Measurements from ENCODE around the gene SLC26A11. TPM values are rescaled to one million over a fixed set of nuclear protein-coding genes. Genes with fewer than 3 reads are reported as not detected.

Gene SLC26A11
- total and polyA plus RNA-seq, 2 donors (not counting 1 experiment from before 2014, with no cell fraction given), result 5.8 to 19.3 TPM

DNA sequence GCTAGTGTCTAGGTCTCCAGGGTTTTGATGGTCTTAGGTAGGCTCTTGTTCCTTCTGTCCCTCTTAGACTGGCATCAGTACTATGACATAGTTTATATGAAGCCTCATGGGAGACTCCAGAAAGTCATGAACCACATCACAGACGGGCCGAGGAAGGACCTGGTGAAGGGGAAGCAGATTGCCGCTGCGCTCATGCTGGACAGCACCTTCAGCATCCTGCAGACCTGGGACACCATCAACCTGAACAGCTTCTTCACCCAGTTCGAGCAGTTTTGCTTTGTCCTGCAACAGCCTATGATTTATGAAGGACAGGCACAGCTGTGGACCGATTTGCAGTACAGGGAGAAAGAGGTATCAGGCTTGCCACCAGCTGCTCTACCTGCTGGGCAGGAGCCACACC is 74.4 kb downstream of the SLC26A11 start:
- Histone ChIP-seq H3K4me3 (replicated peaks in 1 of 4; ENCODE audit: control extremely low read depth in 1 of 4, insufficient read depth in 1 of 4, low read depth in 3 of 4, low read length in 4 of 4) (no peak overlapping the region), H3K4me2 (ENCODE audit: extremely low read depth, insufficient read depth, low read length) (no peak overlapping the region), H3K27me3 (ENCODE audit: control insufficient read depth, insufficient read depth, low read length) (no peaks in the 10 kb centered on the region), H3K27ac (ENCODE audit: insufficient read depth, low read length) (no peak overlapping the region), H2AFZ (ENCODE audit: low read length) (no peak overlapping the region), H3K79me2 (ENCODE audit: control insufficient read depth, insufficient read depth, low read length) (no peaks in the 10 kb centered on the region), H3K9me3 (ENCODE audit: control insufficient read depth, insufficient read depth, low read depth, low read length) (no peaks in the 10 kb centered on the region), H3K4me1 (ENCODE audit: control insufficient read depth, extremely low read depth, insufficient read depth, low read length) (no peaks in the 10 kb centered on the region), H3K9ac (ENCODE audit: insufficient read depth, low read length) (no peak overlapping the region), H4K20me1 (ENCODE audit: control insufficient read depth, extremely low read depth, insufficient read depth, low read length) (peaks cover 2% of the 10 kb centered on the region), H3K36me3 (ENCODE audit: control insufficient read depth, insufficient read depth, low read length) (peaks cover 45% of the 10 kb centered on the region)
- TF ChIP-seq, protein P1, sequence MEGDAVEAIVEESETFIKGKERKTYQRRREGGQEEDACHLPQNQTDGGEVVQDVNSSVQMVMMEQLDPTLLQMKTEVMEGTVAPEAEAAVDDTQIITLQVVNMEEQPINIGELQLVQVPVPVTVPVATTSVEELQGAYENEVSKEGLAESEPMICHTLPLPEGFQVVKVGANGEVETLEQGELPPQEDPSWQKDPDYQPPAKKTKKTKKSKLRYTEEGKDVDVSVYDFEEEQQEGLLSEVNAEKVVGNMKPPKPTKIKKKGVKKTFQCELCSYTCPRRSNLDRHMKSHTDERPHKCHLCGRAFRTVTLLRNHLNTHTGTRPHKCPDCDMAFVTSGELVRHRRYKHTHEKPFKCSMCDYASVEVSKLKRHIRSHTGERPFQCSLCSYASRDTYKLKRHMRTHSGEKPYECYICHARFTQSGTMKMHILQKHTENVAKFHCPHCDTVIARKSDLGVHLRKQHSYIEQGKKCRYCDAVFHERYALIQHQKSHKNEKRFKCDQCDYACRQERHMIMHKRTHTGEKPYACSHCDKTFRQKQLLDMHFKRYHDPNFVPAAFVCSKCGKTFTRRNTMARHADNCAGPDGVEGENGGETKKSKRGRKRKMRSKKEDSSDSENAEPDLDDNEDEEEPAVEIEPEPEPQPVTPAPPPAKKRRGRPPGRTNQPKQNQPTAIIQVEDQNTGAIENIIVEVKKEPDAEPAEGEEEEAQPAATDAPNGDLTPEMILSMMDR (conservative IDR thresholded peaks at IDR 0.05 in 1 of 2, IDR thresholded peaks at IDR 0.05 in 1 of 2; ENCODE audit: low read depth in 1 of 2, low read length in 2 of 2), result no peak
- no peak for TF ChIP-seq EZH2 (IDR thresholded peaks at IDR 0.05; ENCODE audit: low read length, missing control alignments)
- no peak for DNase-seq (ENCODE audit: low read depth in 2 of 2)

DNA sequence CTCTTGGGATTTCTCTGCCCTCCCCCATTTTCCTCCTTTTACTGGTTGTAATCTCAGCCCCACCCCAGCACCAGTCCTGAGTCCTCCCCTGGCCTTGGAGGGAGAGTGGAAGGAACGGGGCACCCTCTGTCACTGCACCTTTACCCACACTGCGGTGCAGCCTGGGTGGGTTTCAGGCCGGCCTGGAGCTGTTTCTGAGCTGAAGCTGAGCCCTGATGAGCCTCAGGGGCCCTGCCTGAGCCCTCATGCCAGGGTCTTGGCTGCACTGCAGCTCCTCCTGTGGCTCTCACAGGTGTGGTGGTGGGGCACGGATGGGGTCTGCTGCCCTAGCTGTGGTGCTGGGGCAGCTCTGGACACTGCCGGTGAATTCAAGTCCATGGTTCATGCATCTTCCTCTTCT is 74.9 kb downstream of the SLC26A11 start:
- no peak for DNase-seq (ENCODE audit: low read depth in 2 of 2)

DNA sequence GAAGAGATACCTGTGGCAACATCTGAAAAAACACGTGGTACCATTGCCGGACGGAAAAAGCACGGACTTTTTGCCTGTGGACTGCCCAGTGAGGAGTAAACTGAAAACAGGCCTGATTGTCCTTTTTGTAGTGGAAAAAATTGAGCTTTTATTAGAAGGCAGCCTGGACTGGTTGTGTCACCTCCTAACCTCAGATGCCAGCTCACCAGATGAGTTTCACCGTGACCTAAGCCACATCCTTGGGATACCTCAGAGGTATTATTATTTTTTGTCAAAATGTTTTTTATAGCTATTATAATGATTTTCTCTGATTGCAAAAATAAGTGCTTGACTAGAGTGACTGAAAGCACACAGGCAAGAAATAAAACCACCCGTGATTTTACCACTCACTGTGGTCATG is 75.3 kb downstream of the SLC26A11 start:
- Histone ChIP-seq H2AFZ (ENCODE audit: low read length) (no peak overlapping the region), H3K36me3 (ENCODE audit: control insufficient read depth, insufficient read depth, low read length) (peaks cover 37% of the 10 kb centered on the region), H3K9ac (ENCODE audit: insufficient read depth, low read length) (no peak overlapping the region), H3K27me3 (ENCODE audit: control insufficient read depth, insufficient read depth, low read length) (no peaks in the 10 kb centered on the region), H3K9me3 (ENCODE audit: control insufficient read depth, insufficient read depth, low read depth, low read length) (no peaks in the 10 kb centered on the region), H3K4me3 (replicated peaks in 1 of 4; ENCODE audit: control extremely low read depth in 1 of 4, insufficient read depth in 1 of 4, low read depth in 3 of 4, low read length in 4 of 4) (no peak overlapping the region), H3K27ac (ENCODE audit: insufficient read depth, low read length) (no peak overlapping the region), H3K4me2 (ENCODE audit: extremely low read depth, insufficient read depth, low read length) (no peak overlapping the region), H4K20me1 (ENCODE audit: control insufficient read depth, extremely low read depth, insufficient read depth, low read length) (no peaks in the 10 kb centered on the region), H3K79me2 (ENCODE audit: control insufficient read depth, insufficient read depth, low read length) (no peaks in the 10 kb centered on the region), H3K4me1 (ENCODE audit: control insufficient read depth, extremely low read depth, insufficient read depth, low read length) (no peaks in the 10 kb centered on the region)
- TF ChIP-seq EZH2 (IDR thresholded peaks at IDR 0.05; ENCODE audit: low read length, missing control alignments), result no peak
- TF ChIP-seq, protein P1 (conservative IDR thresholded peaks at IDR 0.05 in 1 of 2, IDR thresholded peaks at IDR 0.05 in 1 of 2; ENCODE audit: low read depth in 1 of 2, low read length in 2 of 2), result no peak
- DNase-seq (ENCODE audit: low read depth in 2 of 2), result no peak

More for the DNA sequence above, 74.9 kb downstream of the SLC26A11 start:
- no peak overlapping the region for H3K4me2 ChIP-seq (ENCODE audit: extremely low read depth, insufficient read depth, low read length)
- H3K27me3 ChIP-seq (ENCODE audit: control insufficient read depth, insufficient read depth, low read length), result no peaks in the 10 kb centered on the region
- H3K4me1 ChIP-seq (ENCODE audit: control insufficient read depth, extremely low read depth, insufficient read depth, low read length), result no peaks in the 10 kb centered on the region
- TF ChIP-seq EZH2 (IDR thresholded peaks at IDR 0.05; ENCODE audit: low read length, missing control alignments), result no peak
- TF ChIP-seq, protein P1 (conservative IDR thresholded peaks at IDR 0.05 in 1 of 2, IDR thresholded peaks at IDR 0.05 in 1 of 2; ENCODE audit: low read depth in 1 of 2, low read length in 2 of 2), result no peak
- no peak overlapping the region for H3K4me3 ChIP-seq (replicated peaks in 1 of 4; ENCODE audit: control extremely low read depth in 1 of 4, insufficient read depth in 1 of 4, low read depth in 3 of 4, low read length in 4 of 4)
- H3K79me2 ChIP-seq (ENCODE audit: control insufficient read depth, insufficient read depth, low read length), result no peaks in the 10 kb centered on the region
- no peak overlapping the region for H3K9ac ChIP-seq (ENCODE audit: insufficient read depth, low read length)
- peaks cover 41% of the 10 kb centered on the region for H3K36me3 ChIP-seq (ENCODE audit: control insufficient read depth, insufficient read depth, low read length)
- H3K9me3 ChIP-seq (ENCODE audit: control insufficient read depth, insufficient read depth, low read depth, low read length), result no peaks in the 10 kb centered on the region
- peaks cover 1% of the 10 kb centered on the region for H4K20me1 ChIP-seq (ENCODE audit: control insufficient read depth, extremely low read depth, insufficient read depth, low read length)
- H3K27ac ChIP-seq (ENCODE audit: insufficient read depth, low read length), result no peak overlapping the region
- no peak overlapping the region for H2AFZ ChIP-seq (ENCODE audit: low read length)
